ENCODE data around the gene MYOZ3. TPM values are rescaled to one million over a fixed set of nuclear protein-coding genes. Genes with fewer than 3 reads are reported as not detected.

The MYOZ3 gene
- polyA plus RNA-seq, 1 experiment = 0.13 TPM

DNA sequence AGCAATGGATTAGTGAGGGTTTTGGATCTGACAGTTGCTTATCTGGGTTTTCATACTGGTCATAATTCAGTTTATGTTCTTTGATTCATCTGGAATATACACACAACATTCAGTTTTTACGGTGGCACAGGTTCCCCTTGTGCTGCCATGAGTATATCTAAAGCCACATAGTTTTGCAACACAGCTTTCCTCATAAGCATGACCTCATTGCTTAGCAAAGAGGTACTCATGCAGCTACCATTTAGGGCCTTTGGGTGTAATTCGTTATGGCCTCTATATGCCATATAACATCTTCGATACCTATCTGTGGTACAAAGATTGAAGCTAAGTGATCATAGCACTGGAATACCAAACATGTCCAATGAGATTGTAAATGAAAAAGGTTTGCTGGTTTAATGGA lies 42.7 kb downstream of the MYOZ3 start:
- H3K36me3 ChIP-seq (ENCODE audit: control insufficient read depth, insufficient read depth, low read length) = no peaks in the 10 kb centered on the region; the same call in 1 of the 2 replicates
- TF ChIP-seq, protein P1, sequence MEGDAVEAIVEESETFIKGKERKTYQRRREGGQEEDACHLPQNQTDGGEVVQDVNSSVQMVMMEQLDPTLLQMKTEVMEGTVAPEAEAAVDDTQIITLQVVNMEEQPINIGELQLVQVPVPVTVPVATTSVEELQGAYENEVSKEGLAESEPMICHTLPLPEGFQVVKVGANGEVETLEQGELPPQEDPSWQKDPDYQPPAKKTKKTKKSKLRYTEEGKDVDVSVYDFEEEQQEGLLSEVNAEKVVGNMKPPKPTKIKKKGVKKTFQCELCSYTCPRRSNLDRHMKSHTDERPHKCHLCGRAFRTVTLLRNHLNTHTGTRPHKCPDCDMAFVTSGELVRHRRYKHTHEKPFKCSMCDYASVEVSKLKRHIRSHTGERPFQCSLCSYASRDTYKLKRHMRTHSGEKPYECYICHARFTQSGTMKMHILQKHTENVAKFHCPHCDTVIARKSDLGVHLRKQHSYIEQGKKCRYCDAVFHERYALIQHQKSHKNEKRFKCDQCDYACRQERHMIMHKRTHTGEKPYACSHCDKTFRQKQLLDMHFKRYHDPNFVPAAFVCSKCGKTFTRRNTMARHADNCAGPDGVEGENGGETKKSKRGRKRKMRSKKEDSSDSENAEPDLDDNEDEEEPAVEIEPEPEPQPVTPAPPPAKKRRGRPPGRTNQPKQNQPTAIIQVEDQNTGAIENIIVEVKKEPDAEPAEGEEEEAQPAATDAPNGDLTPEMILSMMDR (IDR thresholded peaks at IDR 0.05; ENCODE audit: insufficient read depth, low read depth, low read length) = no peak
- H3K4me3 ChIP-seq (ENCODE audit: low read depth, low read length) = no peak overlapping the region
- H3K27me3 ChIP-seq (ENCODE audit: control insufficient read depth, insufficient read depth, low read length) = no peaks in the 10 kb centered on the region
- DNase-seq (ENCODE audit: low read depth) = no peak
- CTCF ChIA-PET = interaction anchor here (0.8 to 1.7 kb wide), 4 partner anchors 98 to 244 kb away, joined by 3 to 4 read pairs (median 4); no protein-coding TSS in a partner anchor
- POLR2A ChIA-PET = no interaction called here

DNA sequence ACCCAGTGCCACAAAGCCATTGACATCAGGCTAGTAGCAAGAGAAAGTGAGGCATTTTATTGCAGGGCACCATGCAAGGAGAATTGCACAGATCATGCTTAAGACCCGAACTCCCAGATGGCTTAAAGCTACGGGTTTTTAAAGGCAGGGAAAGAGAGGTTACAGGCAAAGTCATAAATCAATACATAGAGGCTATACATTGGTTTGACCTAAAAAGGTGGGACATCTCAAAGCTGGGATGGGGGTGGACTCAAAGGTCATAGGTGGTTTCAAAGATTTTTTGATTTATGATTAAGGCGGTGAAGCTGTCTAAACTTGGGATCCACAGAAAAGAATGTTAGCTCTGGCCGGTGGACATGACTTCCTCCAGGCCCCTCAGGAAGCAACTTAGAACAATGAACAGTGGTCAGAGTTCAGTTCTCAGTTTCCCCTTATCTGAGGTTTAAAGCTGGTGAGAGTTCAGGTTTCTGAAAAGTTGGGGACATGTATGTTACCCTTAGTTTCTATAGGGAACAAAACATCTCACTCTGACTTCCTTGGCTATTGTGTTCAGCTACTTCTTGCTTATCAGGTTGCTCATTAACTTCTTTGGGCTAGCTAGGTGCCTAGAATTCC lies 45.8 kb downstream of the MYOZ3 start:
- H3K4me3 ChIP-seq (ENCODE audit: low read depth, low read length) = no peak overlapping the region
- CTCF ChIA-PET = interaction anchor here (0.7 to 1.2 kb wide), 3 partner anchors 145 to 1069 kb away, joined by 3 to 5 read pairs (median 3); no protein-coding TSS in a partner anchor
- TF ChIP-seq, protein P1 (IDR thresholded peaks at IDR 0.05; ENCODE audit: insufficient read depth, low read depth, low read length) = no peak
- POLR2A ChIA-PET = no interaction called here
- DNase-seq (ENCODE audit: low read depth) = no peak
- no peaks in the 10 kb centered on the region for H3K27me3 ChIP-seq (ENCODE audit: control insufficient read depth, insufficient read depth, low read length)
- H3K36me3 ChIP-seq (ENCODE audit: control insufficient read depth, insufficient read depth, low read length) = peaks cover 5% of the 10 kb centered on the region

DNA sequence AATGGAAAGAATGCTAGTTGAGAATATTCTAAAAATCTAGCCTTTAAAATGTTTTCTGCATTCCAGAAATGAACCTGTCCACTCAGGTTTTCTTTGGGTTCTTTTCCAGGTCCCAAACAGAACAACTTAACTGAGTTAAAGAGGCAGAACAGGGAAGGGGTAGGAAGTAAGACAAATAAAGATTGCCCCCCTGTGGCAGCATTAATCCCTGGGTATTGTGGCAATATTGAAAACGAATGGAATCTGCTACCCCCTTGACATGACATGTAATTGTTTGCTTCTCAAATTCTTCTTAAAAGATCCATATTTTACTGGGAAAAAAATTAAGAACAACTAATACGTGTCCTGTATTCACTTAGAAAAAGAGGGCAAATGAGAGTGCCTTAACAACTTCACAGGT lies 49.1 kb downstream of the MYOZ3 start:
- ChIA-PET CTCF (interaction anchor here (1.0 kb wide), 1 partner anchor 251 kb away, joined by 3 read pairs; no protein-coding TSS in a partner anchor), POLR2A (no interaction called here)
- TF ChIP-seq, protein P1 (IDR thresholded peaks at IDR 0.05; ENCODE audit: insufficient read depth, low read depth, low read length) = peak; percentile 35
- H3K36me3 ChIP-seq (ENCODE audit: control insufficient read depth, insufficient read depth, low read length) = peaks cover 8% of the 10 kb centered on the region
- no peaks in the 10 kb centered on the region for H3K27me3 ChIP-seq (ENCODE audit: control insufficient read depth, insufficient read depth, low read length)
- DNase-seq (ENCODE audit: low read depth) = no peak
- H3K4me3 ChIP-seq (ENCODE audit: low read depth, low read length) = no peak overlapping the region

DNA sequence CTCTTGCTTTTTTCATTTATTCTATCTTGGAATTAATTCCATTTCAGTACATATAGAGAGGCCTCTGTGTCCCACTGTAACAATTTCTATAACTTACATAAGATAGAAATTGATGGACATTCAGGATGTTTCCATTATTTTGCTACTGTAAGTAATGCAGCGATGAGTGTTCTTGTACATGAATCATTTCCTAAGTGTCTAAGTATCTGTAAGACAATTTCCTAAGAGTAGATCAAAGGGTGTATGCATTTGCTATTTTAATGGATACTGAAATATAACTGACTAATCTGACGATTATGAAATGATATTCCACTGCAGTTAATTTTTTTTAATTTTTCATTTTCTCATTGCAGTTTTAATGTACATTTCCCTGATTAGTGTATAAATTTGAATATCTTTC lies 62.8 kb downstream of the MYOZ3 start:
- Histone ChIP-seq H3K27me3 (ENCODE audit: control insufficient read depth, insufficient read depth, low read length) (no peaks in the 10 kb centered on the region), H3K36me3 (ENCODE audit: control insufficient read depth, insufficient read depth, low read length) (peaks cover 7% of the 10 kb centered on the region), H3K4me3 (ENCODE audit: low read depth, low read length) (no peak overlapping the region)
- no peak for DNase-seq (ENCODE audit: low read depth)
- ChIA-PET POLR2A (no interaction called here), CTCF (no interaction called here)
- TF ChIP-seq, protein P1 (IDR thresholded peaks at IDR 0.05; ENCODE audit: insufficient read depth, low read depth, low read length) = no peak

Other genes with a start within 250 kb of the MYOZ3 start
- 0.28 and 0.31 TPM in 2 replicates for gene CD74, start 248.3 kb upstream of the MYOZ3 start, polyA plus RNA-seq (2011; rRNA removed)
- gene RPS14, start 211.5 kb upstream of the MYOZ3 start, polyA plus RNA-seq (2011; rRNA removed) = 2,496 and 3,512 TPM in 2 replicates
- gene NDST1, start 153.1 kb upstream of the MYOZ3 start, polyA plus RNA-seq (2011; rRNA removed) = 56.6 and 89.7 TPM in 2 replicates
- 4.8 and 8.4 TPM in 2 replicates for gene SYNPO, start 20.6 kb upstream of the MYOZ3 start, polyA plus RNA-seq (2011; rRNA removed)
- gene RBM22, start 39.8 kb downstream of the MYOZ3 start, polyA plus RNA-seq (2011; rRNA removed) = 31.4 and 45.2 TPM in 2 replicates
- gene DCTN4, start 97.8 kb downstream of the MYOZ3 start, polyA plus RNA-seq (2011; rRNA removed) = 50.2 and 54.8 TPM in 2 replicates
- gene SMIM3, start 117.5 kb downstream of the MYOZ3 start, polyA plus RNA-seq (2011; rRNA removed) = 43.7 and 45.0 TPM in 2 replicates
- not detected in 2 replicates for gene IRGM, start 185.3 kb downstream of the MYOZ3 start, polyA plus RNA-seq (2011; rRNA removed)
- 2.6 and 4.8 TPM in 2 replicates for gene ZNF300, start 243.7 kb downstream of the MYOZ3 start, polyA plus RNA-seq (2011; rRNA removed)

Measured in BJ (cell line).